Neutrophil (primary cell): ENCODE measurements around the gene NEIL3.

ENCODE experiments used
- H3K27ac ChIP-seq: fragments of 200-600 bp; sonication (generic); 2 replicates; pipeline ENCODE4 v1.5.1; 2016; ENCODE audit warnings: mild to moderate bottlenecking, moderate library complexity
- H3K27me3 ChIP-seq: fragments of 200-600 bp; sonication (generic); 2 replicates; pipeline ENCODE4 v1.6.0; 2016; ENCODE audit warnings: mild to moderate bottlenecking
- H3K36me3 ChIP-seq: fragments of 200-600 bp; sonication (generic); 2 replicates; pipeline ENCODE4 v1.5.1; 2017
- H3K4me1 ChIP-seq, 2 experiments: fragments of 200-600 bp in 1 of 2; sonication (generic) in 1 of 2; 1 replicate in 1 of 2; 2 replicates in 1 of 2; pipeline versions ENCODE4 v1.5.1 to v1.6.1; 2013 to 2016; ENCODE audit warnings: low read depth in 1 of 2, low read length in 1 of 2, mild to moderate bottlenecking in 1 of 2, moderate library complexity in 1 of 2; ENCODE audit not compliant: control insufficient read depth in 1 of 2, insufficient read depth in 1 of 2
- H3K4me3 ChIP-seq, 2 experiments: fragments of 200-600 bp in 1 of 2; sonication (generic) in 1 of 2; 1 replicate in 1 of 2; 2 replicates in 1 of 2; pipeline ENCODE4 v1.5.1; 2013 to 2016; ENCODE audit warnings: low read depth in 1 of 2, low read length in 1 of 2, mild to moderate bottlenecking in 1 of 2, moderate library complexity in 1 of 2
- H3K9me3 ChIP-seq: fragments of 200-600 bp; sonication (generic); 2 replicates; pipeline ENCODE4 v1.5.1; 2016
- TF ChIP-seq, protein P1 (sequence below): fragments of 200-600 bp; sonication (generic); IDR thresholded peaks from 2 replicates; pipeline ENCODE4 v1.5.1; 2016; ENCODE audit warnings: antibody characterized with exemption

Gene NEIL3

DNA sequence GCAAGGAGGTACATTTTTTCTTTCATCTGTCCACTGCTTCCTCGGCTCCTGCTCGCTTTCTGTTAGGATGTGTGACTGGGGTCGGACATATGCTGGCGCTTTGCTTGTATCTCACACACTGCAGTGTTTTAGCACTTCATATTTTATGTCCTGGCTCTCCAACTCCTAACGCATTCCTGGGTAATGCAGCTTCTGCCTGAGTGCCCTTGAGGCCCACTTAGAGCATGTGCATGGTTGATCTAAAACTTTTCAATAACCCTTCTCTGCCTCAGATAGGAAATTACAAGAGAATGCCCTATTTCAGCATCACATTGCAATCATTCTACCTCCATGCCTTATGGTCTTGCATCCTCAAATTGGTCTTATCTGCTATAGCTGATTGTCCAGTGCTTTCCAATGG lies 65.3 kb downstream of the NEIL3 start:
- Histone ChIP-seq H3K27me3 (peaks cover 29% of the 10 kb centered on the region), H3K4me1 (no peaks in the 10 kb centered on the region), H3K27ac (no peak overlapping the region), H3K9me3 (no peaks in the 10 kb centered on the region), H3K36me3 (no peaks in the 10 kb centered on the region), H3K4me3 (no peak overlapping the region)
- TF ChIP-seq, protein P1, sequence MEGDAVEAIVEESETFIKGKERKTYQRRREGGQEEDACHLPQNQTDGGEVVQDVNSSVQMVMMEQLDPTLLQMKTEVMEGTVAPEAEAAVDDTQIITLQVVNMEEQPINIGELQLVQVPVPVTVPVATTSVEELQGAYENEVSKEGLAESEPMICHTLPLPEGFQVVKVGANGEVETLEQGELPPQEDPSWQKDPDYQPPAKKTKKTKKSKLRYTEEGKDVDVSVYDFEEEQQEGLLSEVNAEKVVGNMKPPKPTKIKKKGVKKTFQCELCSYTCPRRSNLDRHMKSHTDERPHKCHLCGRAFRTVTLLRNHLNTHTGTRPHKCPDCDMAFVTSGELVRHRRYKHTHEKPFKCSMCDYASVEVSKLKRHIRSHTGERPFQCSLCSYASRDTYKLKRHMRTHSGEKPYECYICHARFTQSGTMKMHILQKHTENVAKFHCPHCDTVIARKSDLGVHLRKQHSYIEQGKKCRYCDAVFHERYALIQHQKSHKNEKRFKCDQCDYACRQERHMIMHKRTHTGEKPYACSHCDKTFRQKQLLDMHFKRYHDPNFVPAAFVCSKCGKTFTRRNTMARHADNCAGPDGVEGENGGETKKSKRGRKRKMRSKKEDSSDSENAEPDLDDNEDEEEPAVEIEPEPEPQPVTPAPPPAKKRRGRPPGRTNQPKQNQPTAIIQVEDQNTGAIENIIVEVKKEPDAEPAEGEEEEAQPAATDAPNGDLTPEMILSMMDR: no peak

DNA sequence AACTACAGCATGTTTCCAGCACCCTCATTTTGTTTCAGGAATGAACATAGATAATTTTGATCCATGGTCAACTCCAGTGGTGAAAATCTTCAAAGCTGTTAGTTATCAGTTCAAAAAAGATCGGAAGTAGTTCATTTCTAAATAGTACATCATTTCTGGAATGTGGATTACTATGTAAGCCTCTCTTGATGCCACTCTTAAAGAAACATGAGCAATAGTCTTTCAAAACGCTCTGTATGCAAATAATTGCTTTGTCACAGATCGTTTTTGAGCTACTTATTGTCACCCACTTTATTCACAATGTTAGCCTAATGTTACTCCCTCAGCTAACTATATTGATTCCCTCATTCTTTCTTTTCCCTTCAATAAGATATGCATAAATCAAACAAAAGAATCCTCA lies 65.7 kb downstream of the NEIL3 start:
- TF ChIP-seq, protein P1: no peak
- no peak overlapping the region for H3K4me3 ChIP-seq
- no peaks in the 10 kb centered on the region for H3K4me1 ChIP-seq
- H3K27me3 ChIP-seq: peaks cover 29% of the 10 kb centered on the region
- H3K9me3 ChIP-seq: no peaks in the 10 kb centered on the region
- H3K27ac ChIP-seq: no peak overlapping the region
- H3K36me3 ChIP-seq: no peaks in the 10 kb centered on the region

- Histone ChIP-seq H3K27me3 (peaks cover 29% of the 10 kb centered on the region), H3K27ac (no peak overlapping the region), H3K9me3 (no peaks in the 10 kb centered on the region), H3K4me3 (no peak overlapping the region), H3K4me1 (no peaks in the 10 kb centered on the region), H3K36me3 (no peaks in the 10 kb centered on the region)
- TF ChIP-seq, protein P1: no peak
Observed at GRCh38 chr4:177376024-177376423, 66.3 kb downstream of the NEIL3 start.

- no peaks in the 10 kb centered on the region for H3K4me1 ChIP-seq
- TF ChIP-seq, protein P1: no peak
- H3K4me3 ChIP-seq: no peak overlapping the region
- H3K36me3 ChIP-seq: no peaks in the 10 kb centered on the region
- H3K27ac ChIP-seq: no peak overlapping the region
- H3K9me3 ChIP-seq: no peaks in the 10 kb centered on the region
- peaks cover 2% of the 10 kb centered on the region for H3K27me3 ChIP-seq
Observed at GRCh38 chr4:177380730-177381287, 71.1 kb downstream of the NEIL3 start.

- H3K4me3 ChIP-seq: no peak overlapping the region
- no peaks in the 10 kb centered on the region for H3K36me3 ChIP-seq
- H3K27me3 ChIP-seq: no peaks in the 10 kb centered on the region
- H3K4me1 ChIP-seq: no peaks in the 10 kb centered on the region
- H3K9me3 ChIP-seq: no peaks in the 10 kb centered on the region
- TF ChIP-seq, protein P1: no peak
- no peak overlapping the region for H3K27ac ChIP-seq
Observed at GRCh38 chr4:177381762-177382310, 72.2 kb downstream of the NEIL3 start.
